Gastrocnemius medialis (tissue), 4 donors: ENCODE measurements around the gene MTHFD2L.

Experiments
- POLR2A ChIP-seq, 2 donors: fragments of 450-650 bp; IDR thresholded peaks; one replicate each; pipeline ENCODE4 v1.6.1; 2017; ENCODE audit warnings: antibody characterized with exemption in 2 of 2, mild to moderate bottlenecking in 2 of 2, moderate library complexity in 2 of 2
- TF ChIP-seq, protein P1 (sequence below), 5 experiments: fragments of 450-650 bp in 3 of 5; fragments of 200-600 bp in 2 of 5; sonication (generic) in 2 of 5; IDR thresholded peaks in 4 of 5; conservative IDR thresholded peaks in 1 of 5; 1 replicate in 4 of 5; 2 replicates in 1 of 5; pipeline ENCODE4 v1.5.1; 2016 to 2019; ENCODE audit warnings: antibody characterized with exemption in 5 of 5, mild to moderate bottlenecking in 3 of 5, moderate library complexity in 3 of 5

DNA sequence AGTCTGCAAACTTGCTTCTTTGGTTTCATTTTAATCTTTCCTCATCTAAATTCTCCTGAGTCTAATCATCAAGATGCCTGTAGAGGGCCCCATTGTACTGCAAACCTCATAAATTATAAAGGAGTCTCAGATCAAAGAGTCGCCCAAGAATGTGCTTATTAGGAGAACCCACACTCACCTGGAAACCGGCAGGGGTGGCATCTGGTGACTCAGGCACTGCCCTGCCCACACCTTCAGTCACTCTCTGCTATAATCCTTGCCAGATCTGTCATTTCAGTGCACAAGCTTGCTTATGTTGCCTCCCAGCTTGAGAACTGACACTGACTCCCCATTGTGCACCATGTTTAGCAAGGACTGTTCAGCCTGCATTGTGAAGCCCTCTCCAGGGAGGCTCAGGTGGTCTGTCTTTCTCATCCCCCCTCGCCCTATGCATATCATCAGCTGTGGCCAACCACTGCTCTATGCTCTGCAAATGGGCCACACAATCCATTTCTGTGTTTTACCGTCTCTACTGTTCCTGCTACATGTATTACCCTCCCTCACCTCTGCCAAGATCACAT, 162.7 kb downstream of the MTHFD2L start:
- TF ChIP-seq, protein P1, sequence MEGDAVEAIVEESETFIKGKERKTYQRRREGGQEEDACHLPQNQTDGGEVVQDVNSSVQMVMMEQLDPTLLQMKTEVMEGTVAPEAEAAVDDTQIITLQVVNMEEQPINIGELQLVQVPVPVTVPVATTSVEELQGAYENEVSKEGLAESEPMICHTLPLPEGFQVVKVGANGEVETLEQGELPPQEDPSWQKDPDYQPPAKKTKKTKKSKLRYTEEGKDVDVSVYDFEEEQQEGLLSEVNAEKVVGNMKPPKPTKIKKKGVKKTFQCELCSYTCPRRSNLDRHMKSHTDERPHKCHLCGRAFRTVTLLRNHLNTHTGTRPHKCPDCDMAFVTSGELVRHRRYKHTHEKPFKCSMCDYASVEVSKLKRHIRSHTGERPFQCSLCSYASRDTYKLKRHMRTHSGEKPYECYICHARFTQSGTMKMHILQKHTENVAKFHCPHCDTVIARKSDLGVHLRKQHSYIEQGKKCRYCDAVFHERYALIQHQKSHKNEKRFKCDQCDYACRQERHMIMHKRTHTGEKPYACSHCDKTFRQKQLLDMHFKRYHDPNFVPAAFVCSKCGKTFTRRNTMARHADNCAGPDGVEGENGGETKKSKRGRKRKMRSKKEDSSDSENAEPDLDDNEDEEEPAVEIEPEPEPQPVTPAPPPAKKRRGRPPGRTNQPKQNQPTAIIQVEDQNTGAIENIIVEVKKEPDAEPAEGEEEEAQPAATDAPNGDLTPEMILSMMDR (IDR thresholded peaks at IDR 0.05 in 4 of 5, conservative IDR thresholded peaks at IDR 0.05 in 1 of 5) = no peak
- no peak for TF ChIP-seq POLR2A (IDR thresholded peaks at IDR 0.05)
